HS-5 (cell line): ENCODE results near the gene CCDC71L.

Experiments used
- DNase-seq: peaks from one replicate; pipeline ENCODE4 v3.0.0-alpha.2; 2012; ENCODE audit warnings: low read depth

CCDC71L gene

GRCh38 chr7:106659166-106659962 lies 1.6 kb downstream of the CCDC71L start:
- DNase-seq: no peak

- no peak for DNase-seq
Observed at GRCh38 chr7:106658316-106659165, 2.4 kb downstream of the CCDC71L start.

GRCh38 chr7:106657085-106657991 lies 3.6 kb downstream of the CCDC71L start:
- no peak for DNase-seq

GRCh38 chr7:106655703-106656498 lies 5.1 kb downstream of the CCDC71L start:
- DNase-seq: no peak

GRCh38 chr7:106653488-106653887 lies 7.5 kb downstream of the CCDC71L start:
- no peak for DNase-seq

GRCh38 chr7:106652909-106653308 lies 8.0 kb downstream of the CCDC71L start:
- DNase-seq: no peak

GRCh38 chr7:106652092-106652491 lies 8.9 kb downstream of the CCDC71L start:
- DNase-seq: no peak

- DNase-seq: no peak
Observed at GRCh38 chr7:106646256-106646655, 14.7 kb downstream of the CCDC71L start.

GRCh38 chr7:106644999-106645398 lies 16.0 kb downstream of the CCDC71L start:
- DNase-seq: no peak

GRCh38 chr7:106643216-106644000 lies 17.6 kb downstream of the CCDC71L start:
- no peak for DNase-seq

- DNase-seq: no peak
Observed at GRCh38 chr7:106641416-106641815, 19.5 kb downstream of the CCDC71L start.

GRCh38 chr7:106640368-106641141 lies 20.4 kb downstream of the CCDC71L start:
- no peak for DNase-seq

GRCh38 chr7:106639476-106640334 lies 21.3 kb downstream of the CCDC71L start:
- no peak for DNase-seq

GRCh38 chr7:106635411-106635810 lies 25.5 kb downstream of the CCDC71L start:
- DNase-seq: no peak

- DNase-seq: no peak
Observed at GRCh38 chr7:106634958-106635357, 26.0 kb downstream of the CCDC71L start.

- no peak for DNase-seq
Observed at GRCh38 chr7:106630648-106631047, 30.3 kb downstream of the CCDC71L start.

- no peak for DNase-seq
Observed at GRCh38 chr7:106629516-106629915, 31.4 kb downstream of the CCDC71L start.

- DNase-seq: no peak
Observed at GRCh38 chr7:106626376-106627164, 34.4 kb downstream of the CCDC71L start.
